IMR-90 (cell line): ENCODE measurements around the gene MCF2L2. TPM values are rescaled to one million over a fixed set of nuclear protein-coding genes. Genes with fewer than 3 reads are reported as not detected.

Experiments used
- ATAC-seq: fragments of 200-7000 bp; cut with Tn5 transposase; 2 replicates; pipeline ENCODE4 v1.9.1; 2020; ENCODE audit warnings: low read depth, mild to moderate bottlenecking, moderate library complexity
- BruUV-seq: library from RNA; stranded (reverse); fragments of 400-500 nt; replicated peaks from 2 replicates; lab custom pipeline; 2021; lab: Mats Ljungman, UMichigan
- CTCF ChIA-PET: fragments of 300-600 bp; formaldehyde crosslinking; extraction: SDS; loops from one replicate; lab custom pipeline; 2021; ENCODE audit warnings: antibody characterized with exemption; lab: Yijun Ruan, JAX
- POLR2A ChIA-PET: fragments of 300-600 bp; sonication (Branson Sonifier 250); formaldehyde crosslinking; loops from one replicate; lab custom pipeline; 2022; ENCODE audit warnings: antibody characterized with exemption; ENCODE audit not compliant: unreplicated experiment; lab: Charles Lee
- DNase-seq: peaks from one replicate; pipeline ENCODE4 v3.0.0; 2013
- H2AFZ ChIP-seq: replicated peaks from 2 replicates; pipeline ENCODE3; 2013; ENCODE audit warnings: low read length, mild to moderate bottlenecking; ENCODE audit not compliant: poor library complexity
- H2AK5ac ChIP-seq: 2 replicates; pipeline ENCODE4 v1.6.1; 2013; ENCODE audit warnings: low read depth, low read length, inconsistent platforms
- H2AK9ac ChIP-seq: replicated peaks from 2 replicates; pipeline ENCODE3; 2013; ENCODE audit warnings: mild to moderate bottlenecking, low read depth, low read length, moderate library complexity; ENCODE audit not compliant: poor library complexity
- H2BK120ac ChIP-seq: 2 replicates; pipeline ENCODE4 v1.6.1; 2013; ENCODE audit warnings: low read depth, low read length, inconsistent platforms
- H2BK15ac ChIP-seq: 3 replicates; pipeline ENCODE4 v1.6.1; 2013; ENCODE audit warnings: low read depth, low read length, inconsistent platforms
- H2BK20ac ChIP-seq: 2 replicates; pipeline ENCODE4 v1.6.1; 2013; ENCODE audit warnings: low read depth, mild to moderate bottlenecking, inconsistent platforms, low read length, moderate library complexity
- H2BK5ac ChIP-seq: 2 replicates; pipeline ENCODE4 v1.6.1; 2013; ENCODE audit warnings: mild to moderate bottlenecking, low read depth, low read length, inconsistent platforms; ENCODE audit not compliant: poor library complexity, severe bottlenecking
- H3K14ac ChIP-seq: replicated peaks from 2 replicates; pipeline ENCODE4 v1.6.1; 2013; ENCODE audit warnings: low read depth, low read length, inconsistent platforms
- H3K18ac ChIP-seq: 2 replicates; pipeline ENCODE4 v1.6.1; 2013; ENCODE audit warnings: low read depth, low read length, control low read depth
- H3K23ac ChIP-seq: 2 replicates; pipeline ENCODE4 v1.6.1; 2013; ENCODE audit warnings: low read depth, low read length, inconsistent platforms
- H3K27ac ChIP-seq: 2 replicates; pipeline ENCODE4 v1.5.1; 2013; ENCODE audit warnings: mild to moderate bottlenecking, control low read depth, low read length; ENCODE audit not compliant: insufficient read depth
- H3K27me3 ChIP-seq: 2 replicates; pipeline ENCODE4 v1.6.1; 2013; ENCODE audit warnings: low read length; ENCODE audit not compliant: control insufficient read depth, insufficient read depth
- H3K36me3 ChIP-seq: 2 replicates; pipeline ENCODE4 v1.6.1; 2013; ENCODE audit warnings: low read length, mixed read lengths; ENCODE audit not compliant: control insufficient read depth, insufficient read depth
- H3K4ac ChIP-seq: 2 replicates; pipeline ENCODE4 v1.6.1; 2013; ENCODE audit warnings: low read depth, low read length, inconsistent platforms
- H3K4me1 ChIP-seq: 2 replicates; pipeline ENCODE4 v1.6.1; 2013; ENCODE audit warnings: low read length, mixed read lengths; ENCODE audit not compliant: control insufficient read depth, insufficient read depth
- H3K4me2 ChIP-seq: 2 replicates; pipeline ENCODE4 v1.6.1; 2013; ENCODE audit warnings: low read depth, mild to moderate bottlenecking, control low read depth, low read length, moderate library complexity
- H3K4me3 ChIP-seq: 2 replicates; pipeline ENCODE4 v1.5.1; 2013; ENCODE audit warnings: low read depth, mild to moderate bottlenecking, control low read depth, low read length, moderate library complexity; ENCODE audit not compliant: insufficient read depth
- H3K56ac ChIP-seq: 2 replicates; pipeline ENCODE4 v1.6.1; 2013; ENCODE audit warnings: low read length, inconsistent platforms; ENCODE audit not compliant: insufficient read depth; ENCODE audit errors: extremely low read depth
- H3K79me1 ChIP-seq, 2 experiments: 2 replicates each; pipeline ENCODE4 v1.6.1; 2013; ENCODE audit warnings: low read length in 2 of 2, inconsistent platforms in 1 of 2, low read depth in 1 of 2
- H3K9ac ChIP-seq: 2 replicates; pipeline ENCODE4 v1.6.1; 2013; ENCODE audit warnings: low read depth, low read length, control low read depth
- H3K9me1 ChIP-seq: 2 replicates; pipeline ENCODE4 v1.6.1; 2013; ENCODE audit warnings: low read length, inconsistent platforms; ENCODE audit not compliant: insufficient read depth
- H3K9me3 ChIP-seq: 2 replicates; pipeline ENCODE4 v1.6.1; 2013; ENCODE audit warnings: low read length; ENCODE audit not compliant: control insufficient read depth, insufficient read depth
- H4K20me1 ChIP-seq: 2 replicates; pipeline ENCODE4 v1.6.1; 2013; ENCODE audit warnings: low read length, inconsistent platforms; ENCODE audit not compliant: insufficient read depth
- H4K5ac ChIP-seq: 2 replicates; pipeline ENCODE4 v1.6.1; 2013; ENCODE audit warnings: mild to moderate bottlenecking, low read depth, low read length, control low read depth
- H4K8ac ChIP-seq, 2 experiments: 2 replicates each; pipeline ENCODE4 v1.6.1; 2013; ENCODE audit warnings: low read depth in 2 of 2, low read length in 2 of 2, control low read depth in 1 of 2, inconsistent platforms in 1 of 2
- H4K91ac ChIP-seq: 2 replicates; pipeline ENCODE4 v1.6.1; 2013; ENCODE audit warnings: low read depth, low read length, inconsistent platforms; ENCODE audit not compliant: insufficient read depth
- MAFK ChIP-seq: IDR thresholded peaks from 2 replicates; pipeline ENCODE4 v1.6.1; 2012; ENCODE audit warnings: low read depth, low read length, improper control_type of control experiment
- RFX5 ChIP-seq: IDR thresholded peaks from 2 replicates; pipeline ENCODE4 v1.8.0; 2012; ENCODE audit warnings: low read depth, mild to moderate bottlenecking, low read length, moderate library complexity
- WGBS, 2 experiments: methylation state at CpG; one replicate each; pipeline versions ENCODE4 v1.1.5 to v1.1.7; 2013; ENCODE audit warnings: missing lambda C conversion rate in 2 of 2; ENCODE audit not compliant: insufficient read length in 1 of 2; ENCODE audit errors: extremely low coverage in 2 of 2; 5-methylcytosine and 5-hydroxymethylcytosine counted together
- dilution Hi-C: fragments of 300-500 bp; cut with HindIII; formaldehyde crosslinking; loops from one replicate; pipeline ENCODE4 v1.14.3; 2018; ENCODE audit warnings: low sequenced_read_pairs; ENCODE audit not compliant: unreplicated experiment
- in situ Hi-C: fragments of 300-500 bp; cut with MboI; formaldehyde crosslinking; loops from 3 replicates; pipeline ENCODE4 v1.14.3; 2019; ENCODE audit warnings: low sequenced_read_pairs, inconsistent platforms, mixed read lengths
- intact Hi-C: fragments of 100-400 bp; cut with micrococcal nuclease; formaldehyde crosslinking; loops from 2 replicates; pipeline ENCODE4 v1.10.0; 2022
- polyA plus RNA-seq, 3 experiments: library from polyadenylated mRNA; depleted of rRNA; stranded (reverse); fragments of >200 nt; gene quantifications; 2 replicates each; pipeline ENCODE4 v1.2.3, GENCODE V29; 2012; ENCODE audit warnings: low replicate concordance in 1 of 3
- total RNA-seq: library from RNA; depleted of rRNA; stranded (reverse); fragments of >200 nt; gene quantifications from 2 replicates; pipeline ENCODE4 v1.2.3, GENCODE V29; 2012

MCF2L2 gene
- total and polyA plus RNA-seq, 2 of the 4 experiments (the other 2 are of a cell fraction) = under 0.01 TPM; not detected in 1

DNA sequence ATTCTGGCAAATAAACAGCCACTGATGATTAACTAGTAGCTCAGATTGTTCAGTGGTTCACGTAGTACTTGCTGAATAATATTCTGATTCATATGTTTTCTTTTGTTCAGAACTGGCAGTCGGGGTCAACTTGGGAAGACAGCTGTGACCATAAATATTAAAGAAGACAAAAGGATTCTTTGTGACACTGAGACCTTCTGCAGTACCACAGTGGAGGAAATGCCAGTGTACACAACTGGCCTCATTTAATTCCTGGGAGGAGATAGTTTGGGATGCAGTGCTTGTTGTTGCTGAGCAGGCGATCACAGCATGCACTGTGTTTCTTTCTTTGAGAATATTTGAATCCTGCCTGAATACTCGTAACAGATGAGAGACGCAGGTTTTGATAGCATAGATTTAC is 26.7 kb upstream of the MCF2L2 start:
- Histone ChIP-seq H3K4me1 (no peaks in the 10 kb centered on the region), H3K4me2 (no peak overlapping the region), H2BK20ac (no peak overlapping the region), H3K4ac (no peak overlapping the region), H3K27me3 (no peaks in the 10 kb centered on the region), H2BK120ac (no peak overlapping the region), H3K23ac (no peak overlapping the region), H2AFZ (no peak overlapping the region), H3K36me3 (peaks cover 3% of the 10 kb centered on the region), H2BK5ac (no peak overlapping the region), H3K9me1 (no peaks in the 10 kb centered on the region), H2AK5ac (no peak overlapping the region), H4K20me1 (no peaks in the 10 kb centered on the region), H3K79me1 (no peaks in the 10 kb centered on the region), H3K56ac (no peak overlapping the region), H3K18ac (no peak overlapping the region), H4K5ac (no peak overlapping the region), H3K27ac (no peak overlapping the region), H2AK9ac (no peak overlapping the region), H3K4me3 (no peak overlapping the region), H2BK15ac (no peak overlapping the region), H4K91ac (no peak overlapping the region), H3K9me3 (no peaks in the 10 kb centered on the region), H3K9ac (no peak overlapping the region), H4K8ac (no peak overlapping the region), H3K14ac (no peak overlapping the region)
- no TSS peak for BruUV-seq
- TF ChIP-seq MAFK (peak; percentile 13; the same call in 1 of the 2 replicates), RFX5 (no peak)
- intact Hi-C loops (no loop called here), in situ Hi-C loops (loop anchor here (25.0 kb wide), 1 partner anchor 807 kb away; the partner anchor contains the start of gene CAMK2N2), dilution Hi-C loops (no loop called here)
- CTCF ChIA-PET = interaction anchor here (0.6 to 0.8 kb wide), 2 partner anchors 10 to 52 kb away, joined by 3 to 4 read pairs; no protein-coding TSS in a partner anchor
- ATAC-seq = peak; percentile 60; the same call in 1 of the 2 replicates
- peak; percentile 57 for DNase-seq
- 63% methylated on average over 1 of the region's 5 CpGs; no CpG with 5 or more reads in 1 of the 2 experiments for WGBS, 2 experiments
- POLR2A ChIA-PET = no interaction called here
